NCI-H69 (cell line): Measurements from ENCODE around the gene SPOCK1.
"Not testable (repeated sequence)": the region's sequence is repeated elsewhere in the genome, so short reads cannot be mapped to it uniquely, and the experiment has no call there.

ENCODE experiments used
- DNase-seq: peaks from one replicate; lab custom pipeline; 2025; lab: John Stamatoyannopoulos, UW

Gene SPOCK1

GRCh38 chr5:137498736-137499505 lies at the start of gene SPOCK1:
Gene SPOCK1, minus strand, starts transcription at chr5:137499326.
- DNase-seq: peak; percentile 95

- DNase-seq: no peak
Measured at GRCh38 chr5:137545956-137546355, 46.8 kb upstream of the SPOCK1 start.

- DNase-seq: peak; percentile 86
Measured at GRCh38 chr5:137535449-137535848, 36.3 kb upstream of the SPOCK1 start.

GRCh38 chr5:137533963-137534362 lies 34.8 kb upstream of the SPOCK1 start:
- no peak for DNase-seq

- DNase-seq: no peak
Measured at GRCh38 chr5:137531266-137531665, 32.1 kb upstream of the SPOCK1 start.

GRCh38 chr5:137521246-137521645 lies 22.1 kb upstream of the SPOCK1 start:
- no peak for DNase-seq

- peak; percentile 66 for DNase-seq
Measured at GRCh38 chr5:137516961-137517360, 17.8 kb upstream of the SPOCK1 start.

- peak; percentile 98 for DNase-seq
Measured at GRCh38 chr5:137516251-137516797, 17.2 kb upstream of the SPOCK1 start.

- no peak for DNase-seq
Measured at GRCh38 chr5:137515238-137515637, 16.1 kb upstream of the SPOCK1 start.

GRCh38 chr5:137510671-137511070 lies 11.5 kb upstream of the SPOCK1 start:
- no peak for DNase-seq

GRCh38 chr5:137507150-137507549 lies 8.0 kb upstream of the SPOCK1 start:
- no peak for DNase-seq

- no peak for DNase-seq
Measured at GRCh38 chr5:137506296-137506695, 7.2 kb upstream of the SPOCK1 start.

GRCh38 chr5:137504916-137505315 lies 5.8 kb upstream of the SPOCK1 start:
- DNase-seq: no peak

- no peak for DNase-seq
Measured at GRCh38 chr5:137503456-137503855, 4.3 kb upstream of the SPOCK1 start.

GRCh38 chr5:137502632-137503031 lies 3.5 kb upstream of the SPOCK1 start:
- no peak for DNase-seq

GRCh38 chr5:137501846-137502406 lies 2.8 kb upstream of the SPOCK1 start:
- no peak for DNase-seq

- no peak for DNase-seq
Measured at GRCh38 chr5:137501226-137501625, 2.1 kb upstream of the SPOCK1 start.

- no peak for DNase-seq
Measured at GRCh38 chr5:137500615-137501225, 1.6 kb upstream of the SPOCK1 start.

GRCh38 chr5:137499506-137499847 lies 351 bp upstream of the SPOCK1 start:
- not testable (repeated sequence) for DNase-seq

- DNase-seq: peak; percentile 85
Measured at GRCh38 chr5:137498301-137498735, 808 bp downstream of the SPOCK1 start.

GRCh38 chr5:137497396-137498290 lies 1.5 kb downstream of the SPOCK1 start:
- peak; percentile 92 for DNase-seq

GRCh38 chr5:137496919-137497318 lies 2.2 kb downstream of the SPOCK1 start:
- peak; percentile 37 for DNase-seq
